ENCODE results near the gene AMOTL1.
"Not testable (repeated sequence)": the region's sequence is repeated elsewhere in the genome, so short reads cannot be mapped to it uniquely, and the experiment has no call there.

Gene AMOTL1

GRCh38 chr11:94786264-94787126, 18.3 kb downstream of the AMOTL1 start:
- DNase-seq (ENCODE audit: insufficient read length, low spot score) (no peak), FAIRE-seq (no peak)
- peak; percentile 52 for TF ChIP-seq CTCF (IDR thresholded peaks at IDR 0.05; ENCODE audit: insufficient read depth, missing control alignments)

- no peak for DNase-seq (ENCODE audit: insufficient read length, low spot score)
- no peak for TF ChIP-seq CTCF (IDR thresholded peaks at IDR 0.05; ENCODE audit: insufficient read depth, missing control alignments)
- FAIRE-seq, result no peak
Observed at GRCh38 chr11:94787801-94788200, 19.6 kb downstream of the AMOTL1 start.

GRCh38 chr11:94788396-94788795, 20.2 kb downstream of the AMOTL1 start:
- DNase-seq (ENCODE audit: insufficient read length, low spot score), result no peak
- no peak for FAIRE-seq
- no peak for TF ChIP-seq CTCF (IDR thresholded peaks at IDR 0.05; ENCODE audit: insufficient read depth, missing control alignments)

GRCh38 chr11:94790197-94790596, 22.0 kb downstream of the AMOTL1 start:
- no peak for DNase-seq (ENCODE audit: insufficient read length, low spot score)
- TF ChIP-seq CTCF (IDR thresholded peaks at IDR 0.05; ENCODE audit: insufficient read depth, missing control alignments), result no peak
- no peak for FAIRE-seq

GRCh38 chr11:94790661-94791180, 22.6 kb downstream of the AMOTL1 start:
- DNase-seq (ENCODE audit: insufficient read length, low spot score) (no peak), FAIRE-seq (no peak)
- TF ChIP-seq CTCF (IDR thresholded peaks at IDR 0.05; ENCODE audit: insufficient read depth, missing control alignments), result no peak

GRCh38 chr11:94791216-94791889, 23.2 kb downstream of the AMOTL1 start:
- TF ChIP-seq CTCF (IDR thresholded peaks at IDR 0.05; ENCODE audit: insufficient read depth, missing control alignments), result no peak
- no peak for FAIRE-seq

GRCh38 chr11:94791942-94792341, 23.8 kb downstream of the AMOTL1 start:
- not testable (repeated sequence) for DNase-seq (ENCODE audit: insufficient read length, low spot score); FAIRE-seq

More at GRCh38 chr11:94791216-94791889, 23.2 kb downstream of the AMOTL1 start:
- no peak for DNase-seq (ENCODE audit: insufficient read length, low spot score)
